GM12891 (cell line): ENCODE results near the gene NRXN3.

Experiments
- DNase-seq: peaks from one replicate; pipeline ENCODE4 v3.0.0; 2011; ENCODE audit warnings: low spot score; ENCODE audit not compliant: insufficient read length
- FAIRE-seq: peaks from 2 replicates; lab custom pipeline; 2011; peaks lifted over from hg19 to GRCh38; lab: Jason Lieb, UNC
- PAX5 ChIP-seq: IDR thresholded peaks from 2 replicates; pipeline ENCODE4 v1.6.1; 2011; ENCODE audit warnings: low read length, moderate library complexity, mild to moderate bottlenecking; ENCODE audit not compliant: insufficient read depth, severe bottlenecking
- POLR2A ChIP-seq: IDR thresholded peaks from 2 replicates; pipeline ENCODE4 v1.6.1; 2011; ENCODE audit warnings: low read depth, low read length, control low read depth
- POLR2AphosphoS5 ChIP-seq: IDR thresholded peaks from 2 replicates; pipeline ENCODE4 v1.6.1; 2011; ENCODE audit warnings: low read depth, low read length, control low read depth
- POU2F2 ChIP-seq: IDR thresholded peaks from 2 replicates; pipeline ENCODE4 v1.6.1; 2011; ENCODE audit warnings: low read depth, mild to moderate bottlenecking, control low read depth, low read length, moderate library complexity
- SPI1 ChIP-seq: IDR thresholded peaks from 2 replicates; pipeline ENCODE4 v1.6.1; 2011; ENCODE audit warnings: low read depth, low read length, control low read depth
- TAF1 ChIP-seq: IDR thresholded peaks from 2 replicates; pipeline ENCODE4 v1.6.1; 2011; ENCODE audit warnings: low read depth, low read length, control low read depth

Gene NRXN3

GRCh38 chr14:79480212-79480611, 1310.0 kb downstream of the NRXN3 start:
- DNase-seq (no peak), FAIRE-seq (no peak)
- TF ChIP-seq POLR2A (no peak), POU2F2 (no peak), SPI1 (no peak), POLR2AphosphoS5 (no peak)

DNA sequence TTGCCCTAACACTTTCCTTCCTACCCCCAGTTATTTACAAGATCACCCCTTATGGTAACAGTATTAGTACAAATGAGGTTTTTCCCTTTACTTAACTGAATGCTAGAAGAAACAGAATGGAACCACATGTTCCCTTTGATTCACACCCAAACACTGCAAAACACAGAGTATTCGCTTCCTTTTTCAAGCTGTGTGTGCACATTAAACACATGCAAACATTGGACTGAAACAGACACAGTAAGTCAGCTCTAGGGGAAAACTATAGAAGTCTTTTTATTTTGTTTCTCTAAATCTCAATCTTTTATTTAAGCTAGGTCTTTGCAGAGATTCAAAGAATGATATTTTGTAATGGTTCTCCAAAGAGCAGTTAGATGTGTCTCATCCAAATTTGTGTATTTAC, 1312.7 kb downstream of the NRXN3 start:
- FAIRE-seq = no peak
- DNase-seq = no peak
- TF ChIP-seq SPI1 (no peak), POU2F2 (no peak), POLR2AphosphoS5 (no peak), POLR2A (no peak), PAX5 (no peak), TAF1 (no peak)

- FAIRE-seq (no peak), DNase-seq (no peak)
- no peak for TF ChIP-seq PAX5
- no peak for TF ChIP-seq POU2F2
- no peak for TF ChIP-seq SPI1
- no peak for TF ChIP-seq POLR2AphosphoS5
- TF ChIP-seq TAF1 = no peak
- TF ChIP-seq POLR2A = no peak
These were observed 1313.6 kb downstream of the NRXN3 start for GRCh38 chr14:79483477-79484388.

- DNase-seq (no peak), FAIRE-seq (no peak)
- no peak for TF ChIP-seq SPI1
- no peak for TF ChIP-seq PAX5
- no peak for TF ChIP-seq POLR2AphosphoS5
- no peak for TF ChIP-seq POU2F2
- no peak for TF ChIP-seq POLR2A
- no peak for TF ChIP-seq TAF1
These were observed 1317.5 kb downstream of the NRXN3 start for GRCh38 chr14:79487632-79488031.

GRCh38 chr14:79491161-79491560, 1321.0 kb downstream of the NRXN3 start:
- no peak for DNase-seq
- no peak for TF ChIP-seq PAX5
- no peak for TF ChIP-seq POLR2AphosphoS5
- TF ChIP-seq TAF1 = no peak
- TF ChIP-seq POU2F2 = no peak
- TF ChIP-seq SPI1 = no peak
- no peak for TF ChIP-seq POLR2A
- FAIRE-seq = no peak

DNA sequence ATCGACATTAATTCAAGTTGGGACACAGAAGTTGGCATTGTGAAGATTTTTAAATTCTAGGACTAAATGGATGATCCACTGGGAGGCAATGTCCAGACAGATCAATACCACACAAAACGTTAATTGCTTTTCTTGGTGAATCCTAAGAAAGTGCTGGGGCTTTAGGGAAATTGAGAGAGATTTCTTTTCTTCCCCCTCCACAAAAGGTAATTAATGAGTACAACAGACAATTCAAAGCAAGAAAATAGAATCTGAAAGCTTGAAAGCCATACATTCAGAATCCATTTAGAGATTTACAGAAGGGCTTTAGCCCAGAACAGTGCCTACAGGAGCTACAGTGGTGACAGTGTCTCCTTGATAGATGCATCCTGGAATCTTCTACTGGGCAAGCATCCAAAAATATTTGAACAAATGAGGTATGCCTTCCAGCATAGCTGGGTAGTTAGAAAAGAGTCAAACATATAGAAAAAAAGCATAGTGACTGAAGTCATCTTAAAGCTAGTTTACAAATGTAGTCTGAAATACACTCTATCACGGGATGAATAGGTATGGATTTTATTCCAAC, 1323.0 kb downstream of the NRXN3 start:
- no peak for TF ChIP-seq PAX5
- no peak for TF ChIP-seq POU2F2
- no peak for TF ChIP-seq POLR2A
- TF ChIP-seq SPI1 = no peak
- TF ChIP-seq TAF1 = no peak
- TF ChIP-seq POLR2AphosphoS5 = no peak
- FAIRE-seq (no peak), DNase-seq (no peak)

DNA sequence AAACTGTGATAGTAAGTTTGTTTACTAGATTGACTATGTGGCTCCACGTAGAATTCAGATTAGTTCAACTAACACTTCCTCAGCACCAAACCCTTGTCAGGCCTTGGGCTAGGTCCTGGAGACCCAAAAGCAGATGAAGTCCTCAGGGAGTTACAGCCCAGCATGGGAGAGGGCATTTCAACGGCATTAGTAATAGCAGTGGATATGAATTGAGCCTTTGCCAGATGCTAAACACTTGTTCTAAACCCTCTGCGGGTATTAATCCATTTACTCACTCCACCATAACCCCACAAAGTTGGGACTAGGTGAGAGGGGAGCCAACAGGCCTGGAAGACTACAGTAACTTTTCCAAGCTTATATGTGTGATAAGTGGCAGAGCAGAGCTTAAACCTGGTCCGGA, 1326.5 kb downstream of the NRXN3 start:
- no peak for DNase-seq
- TF ChIP-seq POU2F2 (no peak), POLR2AphosphoS5 (no peak), TAF1 (no peak)
- FAIRE-seq = no peak

GRCh38 chr14:79500489-79500888, 1330.3 kb downstream of the NRXN3 start:
- no peak for FAIRE-seq

DNA sequence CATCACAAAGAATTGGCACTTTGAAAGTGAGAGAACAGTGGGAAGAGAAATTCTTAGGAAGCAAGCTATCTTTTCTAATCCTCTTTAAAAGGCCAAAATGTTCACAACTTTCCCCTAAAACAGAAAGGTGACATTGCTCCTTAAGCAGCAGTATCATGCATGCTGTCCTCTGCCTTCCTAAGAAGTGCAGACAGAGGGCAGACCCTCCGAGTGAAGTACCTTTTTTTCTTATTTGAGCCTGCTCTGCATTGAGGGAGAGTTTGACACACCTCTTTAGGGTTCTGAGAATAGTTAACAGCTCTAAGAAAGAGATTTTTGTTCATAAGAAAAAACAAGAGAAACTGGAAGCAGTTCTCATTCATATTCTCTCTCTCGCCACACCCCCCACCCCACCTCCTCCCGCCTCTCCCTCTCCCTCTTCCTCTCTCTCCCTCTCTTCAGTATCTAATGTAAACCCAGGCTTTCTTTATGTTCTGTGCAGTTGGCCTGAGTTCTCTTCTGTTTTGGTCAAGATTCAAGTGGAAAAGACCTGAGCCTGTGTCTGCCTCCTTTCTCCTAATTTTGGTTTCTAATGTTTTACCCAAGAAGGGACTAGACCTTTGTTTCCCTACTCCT, 1332.1 kb downstream of the NRXN3 start:
- no peak for FAIRE-seq
- DNase-seq = no peak
- TF ChIP-seq SPI1 = no peak
- no peak for TF ChIP-seq POLR2A
- no peak for TF ChIP-seq TAF1
- no peak for TF ChIP-seq POU2F2
- TF ChIP-seq POLR2AphosphoS5 = no peak
- TF ChIP-seq PAX5 = no peak

More at GRCh38 chr14:79500489-79500888, 1330.3 kb downstream of the NRXN3 start:
- TF ChIP-seq PAX5 (no peak), TAF1 (no peak), POU2F2 (no peak), SPI1 (no peak), POLR2A (no peak), POLR2AphosphoS5 (no peak)
- DNase-seq = no peak
